IMR-90 (cell line): ENCODE results near the gene KITLG. TPM values are rescaled to one million over a fixed set of nuclear protein-coding genes. Genes with fewer than 3 reads are reported as not detected.

Experiments used
- ATAC-seq: fragments of 200-7000 bp; cut with Tn5 transposase; 2 replicates; pipeline ENCODE4 v1.9.1; 2020; ENCODE audit warnings: low read depth, mild to moderate bottlenecking, moderate library complexity
- BruUV-seq: library from RNA; stranded (reverse); fragments of 400-500 nt; replicated peaks from 2 replicates; lab custom pipeline; 2021; lab: Mats Ljungman, UMichigan
- CTCF ChIA-PET: fragments of 300-600 bp; formaldehyde crosslinking; extraction: SDS; loops from one replicate; lab custom pipeline; 2021; ENCODE audit warnings: antibody characterized with exemption; lab: Yijun Ruan, JAX
- POLR2A ChIA-PET: fragments of 300-600 bp; sonication (Branson Sonifier 250); formaldehyde crosslinking; loops from one replicate; lab custom pipeline; 2022; ENCODE audit warnings: antibody characterized with exemption; ENCODE audit not compliant: unreplicated experiment; lab: Charles Lee
- DNase-seq: peaks from one replicate; pipeline ENCODE4 v3.0.0; 2013
- H2AFZ ChIP-seq: replicated peaks from 2 replicates; pipeline ENCODE3; 2013; ENCODE audit warnings: low read length, mild to moderate bottlenecking; ENCODE audit not compliant: poor library complexity
- H2AK5ac ChIP-seq: 2 replicates; pipeline ENCODE4 v1.6.1; 2013; ENCODE audit warnings: low read depth, low read length, inconsistent platforms
- H2AK9ac ChIP-seq: replicated peaks from 2 replicates; pipeline ENCODE3; 2013; ENCODE audit warnings: mild to moderate bottlenecking, low read depth, low read length, moderate library complexity; ENCODE audit not compliant: poor library complexity
- H2BK120ac ChIP-seq: 2 replicates; pipeline ENCODE4 v1.6.1; 2013; ENCODE audit warnings: low read depth, low read length, inconsistent platforms
- H2BK15ac ChIP-seq: 3 replicates; pipeline ENCODE4 v1.6.1; 2013; ENCODE audit warnings: low read depth, low read length, inconsistent platforms
- H2BK20ac ChIP-seq: 2 replicates; pipeline ENCODE4 v1.6.1; 2013; ENCODE audit warnings: low read depth, mild to moderate bottlenecking, inconsistent platforms, low read length, moderate library complexity
- H2BK5ac ChIP-seq: 2 replicates; pipeline ENCODE4 v1.6.1; 2013; ENCODE audit warnings: mild to moderate bottlenecking, low read depth, low read length, inconsistent platforms; ENCODE audit not compliant: poor library complexity, severe bottlenecking
- H3K14ac ChIP-seq: replicated peaks from 2 replicates; pipeline ENCODE4 v1.6.1; 2013; ENCODE audit warnings: low read depth, low read length, inconsistent platforms
- H3K18ac ChIP-seq: 2 replicates; pipeline ENCODE4 v1.6.1; 2013; ENCODE audit warnings: low read depth, low read length, control low read depth
- H3K23ac ChIP-seq: 2 replicates; pipeline ENCODE4 v1.6.1; 2013; ENCODE audit warnings: low read depth, low read length, inconsistent platforms
- H3K27ac ChIP-seq: 2 replicates; pipeline ENCODE4 v1.5.1; 2013; ENCODE audit warnings: mild to moderate bottlenecking, control low read depth, low read length; ENCODE audit not compliant: insufficient read depth
- H3K27me3 ChIP-seq: 2 replicates; pipeline ENCODE4 v1.6.1; 2013; ENCODE audit warnings: low read length; ENCODE audit not compliant: control insufficient read depth, insufficient read depth
- H3K36me3 ChIP-seq: 2 replicates; pipeline ENCODE4 v1.6.1; 2013; ENCODE audit warnings: low read length, mixed read lengths; ENCODE audit not compliant: control insufficient read depth, insufficient read depth
- H3K4ac ChIP-seq: 2 replicates; pipeline ENCODE4 v1.6.1; 2013; ENCODE audit warnings: low read depth, low read length, inconsistent platforms
- H3K4me1 ChIP-seq: 2 replicates; pipeline ENCODE4 v1.6.1; 2013; ENCODE audit warnings: low read length, mixed read lengths; ENCODE audit not compliant: control insufficient read depth, insufficient read depth
- H3K4me2 ChIP-seq: 2 replicates; pipeline ENCODE4 v1.6.1; 2013; ENCODE audit warnings: low read depth, mild to moderate bottlenecking, control low read depth, low read length, moderate library complexity
- H3K4me3 ChIP-seq: 2 replicates; pipeline ENCODE4 v1.5.1; 2013; ENCODE audit warnings: low read depth, mild to moderate bottlenecking, control low read depth, low read length, moderate library complexity; ENCODE audit not compliant: insufficient read depth
- H3K56ac ChIP-seq: 2 replicates; pipeline ENCODE4 v1.6.1; 2013; ENCODE audit warnings: low read length, inconsistent platforms; ENCODE audit not compliant: insufficient read depth; ENCODE audit errors: extremely low read depth
- H3K79me1 ChIP-seq, 2 experiments: 2 replicates each; pipeline ENCODE4 v1.6.1; 2013; ENCODE audit warnings: low read length in 2 of 2, inconsistent platforms in 1 of 2, low read depth in 1 of 2
- H3K9ac ChIP-seq: 2 replicates; pipeline ENCODE4 v1.6.1; 2013; ENCODE audit warnings: low read depth, low read length, control low read depth
- H3K9me1 ChIP-seq: 2 replicates; pipeline ENCODE4 v1.6.1; 2013; ENCODE audit warnings: low read length, inconsistent platforms; ENCODE audit not compliant: insufficient read depth
- H3K9me3 ChIP-seq: 2 replicates; pipeline ENCODE4 v1.6.1; 2013; ENCODE audit warnings: low read length; ENCODE audit not compliant: control insufficient read depth, insufficient read depth
- H4K20me1 ChIP-seq: 2 replicates; pipeline ENCODE4 v1.6.1; 2013; ENCODE audit warnings: low read length, inconsistent platforms; ENCODE audit not compliant: insufficient read depth
- H4K5ac ChIP-seq: 2 replicates; pipeline ENCODE4 v1.6.1; 2013; ENCODE audit warnings: mild to moderate bottlenecking, low read depth, low read length, control low read depth
- H4K8ac ChIP-seq, 2 experiments: 2 replicates each; pipeline ENCODE4 v1.6.1; 2013; ENCODE audit warnings: low read depth in 2 of 2, low read length in 2 of 2, control low read depth in 1 of 2, inconsistent platforms in 1 of 2
- H4K91ac ChIP-seq: 2 replicates; pipeline ENCODE4 v1.6.1; 2013; ENCODE audit warnings: low read depth, low read length, inconsistent platforms; ENCODE audit not compliant: insufficient read depth
- BHLHE40 ChIP-seq: fragments of 150-350 bp; IDR thresholded peaks from 2 replicates; pipeline ENCODE4 v1.6.1; 2016; ENCODE audit warnings: mild to moderate bottlenecking, low read depth, low read length
- CEBPB ChIP-seq: IDR thresholded peaks from 2 replicates; pipeline ENCODE4 v1.6.1; 2012; ENCODE audit warnings: low read depth, low read length, improper control_type of control experiment
- CHD1 ChIP-seq: IDR thresholded peaks from 2 replicates; pipeline ENCODE4 v1.6.1; 2012; ENCODE audit warnings: low read depth, low read length, improper control_type of control experiment
- MAFK ChIP-seq: IDR thresholded peaks from 2 replicates; pipeline ENCODE4 v1.6.1; 2012; ENCODE audit warnings: low read depth, low read length, improper control_type of control experiment
- MAZ ChIP-seq: IDR thresholded peaks from 2 replicates; pipeline ENCODE4 v1.6.1; 2012; ENCODE audit warnings: low read depth, mild to moderate bottlenecking, low read length, improper control_type of control experiment, moderate library complexity, borderline replicate concordance
- MXI1 ChIP-seq: IDR thresholded peaks from 2 replicates; pipeline ENCODE4 v1.6.1; 2012; ENCODE audit warnings: low read depth, mild to moderate bottlenecking, low read length, moderate library complexity, borderline replicate concordance
- POLR2A ChIP-seq: IDR thresholded peaks from 2 replicates; pipeline ENCODE4 v1.6.1; 2012; ENCODE audit warnings: mild to moderate bottlenecking, low read depth, low read length
- RFX5 ChIP-seq: IDR thresholded peaks from 2 replicates; pipeline ENCODE4 v1.8.0; 2012; ENCODE audit warnings: low read depth, mild to moderate bottlenecking, low read length, moderate library complexity
- SMC3 ChIP-seq: fragments of 150-350 bp; IDR thresholded peaks from 2 replicates; pipeline ENCODE4 v1.6.1; 2016; ENCODE audit warnings: low read depth, mild to moderate bottlenecking, antibody characterized with exemption, low read length, moderate library complexity
- WGBS, 2 experiments: methylation state at CpG; one replicate each; pipeline versions ENCODE4 v1.1.5 to v1.1.7; 2013; ENCODE audit warnings: missing lambda C conversion rate in 2 of 2; ENCODE audit not compliant: insufficient read length in 1 of 2; ENCODE audit errors: extremely low coverage in 2 of 2; 5-methylcytosine and 5-hydroxymethylcytosine counted together
- dilution Hi-C: fragments of 300-500 bp; cut with HindIII; formaldehyde crosslinking; loops from one replicate; pipeline ENCODE4 v1.14.3; 2018; ENCODE audit warnings: low sequenced_read_pairs; ENCODE audit not compliant: unreplicated experiment
- in situ Hi-C: fragments of 300-500 bp; cut with MboI; formaldehyde crosslinking; loops from 3 replicates; pipeline ENCODE4 v1.14.3; 2019; ENCODE audit warnings: low sequenced_read_pairs, inconsistent platforms, mixed read lengths
- intact Hi-C: fragments of 100-400 bp; cut with micrococcal nuclease; formaldehyde crosslinking; loops from 2 replicates; pipeline ENCODE4 v1.10.0; 2022
- polyA plus RNA-seq, 3 experiments: library from polyadenylated mRNA; depleted of rRNA; stranded (reverse); fragments of >200 nt; gene quantifications; 2 replicates each; pipeline ENCODE4 v1.2.3, GENCODE V29; 2012; ENCODE audit warnings: low replicate concordance in 1 of 3
- total RNA-seq: library from RNA; depleted of rRNA; stranded (reverse); fragments of >200 nt; gene quantifications from 2 replicates; pipeline ENCODE4 v1.2.3, GENCODE V29; 2012

The KITLG gene
- total and polyA plus RNA-seq, 2 of the 4 experiments (the other 2 are of a cell fraction): 14.5 to 87.5 TPM

DNA sequence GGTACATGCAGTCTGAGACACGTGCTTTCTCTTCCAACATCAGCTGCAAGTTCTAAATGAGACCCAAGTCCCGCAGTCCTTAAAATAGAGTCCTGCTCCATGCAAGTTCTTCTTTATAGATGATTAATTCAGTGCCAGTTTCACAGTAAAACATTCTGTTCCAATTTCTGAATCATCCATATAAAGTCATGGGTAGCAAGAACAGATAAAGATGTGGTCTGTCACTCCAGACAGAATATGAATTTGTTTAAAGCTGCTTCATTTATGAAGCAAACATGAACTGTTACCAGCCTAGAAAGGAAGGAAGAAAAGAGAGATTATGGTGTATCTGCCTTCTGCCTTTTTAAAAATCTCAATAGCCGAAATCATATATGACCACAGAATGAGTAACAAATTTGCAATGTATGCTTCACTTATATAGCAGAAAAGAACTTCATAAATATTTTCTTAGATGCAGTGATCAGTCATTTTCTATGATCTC is 83.3 kb downstream of the KITLG start:
- H3K23ac ChIP-seq: no peak overlapping the region
- no peak overlapping the region for H3K4ac ChIP-seq
- peaks cover 4% of the 10 kb centered on the region; the same call in 1 of the 2 replicates for H3K4me1 ChIP-seq
- in situ Hi-C loops (no loop called here), intact Hi-C loops (no loop called here), dilution Hi-C loops (no loop called here)
- no peak overlapping the region for H2AK5ac ChIP-seq
- ChIA-PET POLR2A (no interaction called here), CTCF (interaction anchor here (0.5 kb wide), 1 partner anchor 298 kb away, joined by 3 read pairs; no protein-coding TSS in a partner anchor)
- H3K9me3 ChIP-seq: no peaks in the 10 kb centered on the region
- ATAC-seq: no peak
- no peak overlapping the region for H4K8ac ChIP-seq
- no peak overlapping the region for H2BK120ac ChIP-seq
- H4K20me1 ChIP-seq: no peaks in the 10 kb centered on the region
- no peak overlapping the region for H2BK15ac ChIP-seq
- no peak overlapping the region for H3K56ac ChIP-seq
- TF ChIP-seq MAFK: no peak
- no peak for TF ChIP-seq POLR2A
- TF ChIP-seq MXI1: no peak
- no peak for TF ChIP-seq RFX5
- TF ChIP-seq SMC3: no peak
- no peak for TF ChIP-seq MAZ
- TF ChIP-seq BHLHE40: no peak
- TF ChIP-seq CEBPB: no peak
- no peak for TF ChIP-seq CHD1
- H4K91ac ChIP-seq: no peak overlapping the region
- WGBS, 2 experiments: no CpG with 5 or more reads among the region's 3 CpGs
- no peak overlapping the region for H3K27ac ChIP-seq
- H3K36me3 ChIP-seq: peaks cover 7% of the 10 kb centered on the region; the same call in 1 of the 2 replicates
- H2AFZ ChIP-seq: no peak overlapping the region
- no peak overlapping the region for H3K9ac ChIP-seq
- no peak overlapping the region for H2BK20ac ChIP-seq
- BruUV-seq: no TSS peak
- peaks cover 10 to 20% of the 10 kb centered on the region in 2 experiments; a peak in 3 of 4 replicates for H3K79me1 ChIP-seq
- H3K9me1 ChIP-seq: no peaks in the 10 kb centered on the region
- H3K18ac ChIP-seq: no peak overlapping the region
- no peak overlapping the region for H2BK5ac ChIP-seq
- H2AK9ac ChIP-seq: no peak overlapping the region
- H3K4me2 ChIP-seq: no peak overlapping the region
- no peak overlapping the region for H3K14ac ChIP-seq
- no peaks in the 10 kb centered on the region for H3K27me3 ChIP-seq
- no peak overlapping the region for H3K4me3 ChIP-seq
- peak; percentile 36 for DNase-seq
- H4K5ac ChIP-seq: peak overlapping the region; percentile 36; the same call in 1 of the 2 replicates
